ENCODE measurements around the gene OR13C5. TPM values are rescaled to one million over a fixed set of nuclear protein-coding genes. Genes with fewer than 3 reads are reported as not detected.
"Not testable (repeated sequence)": the region's sequence is repeated elsewhere in the genome, so short reads cannot be mapped to it uniquely, and the experiment has no call there.

OR13C5 gene
- total and polyA plus RNA-seq, 8 donors, result 0.17 TPM; not detected in 7

DNA sequence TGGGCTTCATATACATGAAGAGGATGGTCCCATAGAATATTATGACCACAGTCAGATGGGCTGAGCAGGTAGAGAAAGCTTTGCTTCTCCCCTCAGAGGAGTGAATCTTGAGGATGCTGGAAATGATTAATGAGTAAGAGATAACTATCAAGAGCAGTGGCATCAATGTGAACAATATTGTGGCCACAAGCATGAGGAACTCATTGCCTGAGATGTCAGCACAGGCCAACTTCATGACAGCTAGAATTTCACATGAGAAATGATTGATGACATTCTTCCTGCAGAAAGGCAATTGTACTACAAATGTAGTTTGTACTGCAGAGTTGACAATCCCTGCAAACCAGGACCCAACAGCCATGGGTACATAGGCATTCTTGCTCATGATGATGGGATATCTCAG, 18.2 kb upstream of the OR13C5 start:
- Histone ChIP-seq H3K27ac (no peak overlapping the region), H3K36me3 (no peaks in the 10 kb centered on the region), H3K4me3 (no peak overlapping the region), H3K4me1 (no peaks in the 10 kb centered on the region), H3K9me3 (no peaks in the 10 kb centered on the region), H3K27me3 (no peaks in the 10 kb centered on the region)
- no peak for TF ChIP-seq CTCF (IDR thresholded peaks at IDR 0.05)
- DNase-seq (no peak), ATAC-seq (no peak)
- intact Hi-C loops (cut with DNase I), result no loop called here

DNA sequence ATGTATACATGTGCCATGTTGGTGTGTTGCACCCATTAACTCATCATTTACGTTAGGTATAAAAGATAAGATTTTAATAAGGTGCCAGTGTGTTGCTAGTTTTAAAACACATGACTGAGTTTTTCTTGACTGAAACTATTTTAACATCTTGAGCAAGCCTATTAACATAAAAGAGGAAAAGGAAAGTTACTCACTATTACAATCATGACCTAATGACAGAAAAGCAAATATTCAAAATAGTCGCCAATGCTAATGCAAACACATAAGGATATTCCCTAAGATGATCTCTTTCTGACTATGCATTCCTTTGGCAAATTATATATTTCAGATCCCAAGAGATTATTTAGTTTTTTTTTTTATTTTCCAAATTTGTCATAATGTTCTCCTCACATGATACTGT, 12.0 kb upstream of the OR13C5 start:
- no peaks in the 10 kb centered on the region for H3K27me3 ChIP-seq
- H3K4me3 ChIP-seq, result no peak overlapping the region
- no peak for ATAC-seq
- DNase-seq, result no peak
- no peaks in the 10 kb centered on the region for H3K9me3 ChIP-seq
- H3K36me3 ChIP-seq, result no peaks in the 10 kb centered on the region
- TF ChIP-seq CTCF (IDR thresholded peaks at IDR 0.05), result no peak
- intact Hi-C loops (cut with DNase I), result no loop called here
- H3K4me1 ChIP-seq, result no peaks in the 10 kb centered on the region
- H3K27ac ChIP-seq, result no peak overlapping the region

- Histone ChIP-seq H3K27ac (no peak overlapping the region), H3K9me3 (no peaks in the 10 kb centered on the region), H3K4me3 (no peak overlapping the region), H3K27me3 (no peaks in the 10 kb centered on the region), H3K36me3 (no peaks in the 10 kb centered on the region), H3K4me1 (no peaks in the 10 kb centered on the region)
- DNase-seq (no peak), ATAC-seq (no peak)
- no peak for TF ChIP-seq CTCF (IDR thresholded peaks at IDR 0.05)
- intact Hi-C loops (cut with DNase I), result no loop called here
Observed at GRCh38 chr9:104608336-104608735, 9.1 kb upstream of the OR13C5 start.

DNA sequence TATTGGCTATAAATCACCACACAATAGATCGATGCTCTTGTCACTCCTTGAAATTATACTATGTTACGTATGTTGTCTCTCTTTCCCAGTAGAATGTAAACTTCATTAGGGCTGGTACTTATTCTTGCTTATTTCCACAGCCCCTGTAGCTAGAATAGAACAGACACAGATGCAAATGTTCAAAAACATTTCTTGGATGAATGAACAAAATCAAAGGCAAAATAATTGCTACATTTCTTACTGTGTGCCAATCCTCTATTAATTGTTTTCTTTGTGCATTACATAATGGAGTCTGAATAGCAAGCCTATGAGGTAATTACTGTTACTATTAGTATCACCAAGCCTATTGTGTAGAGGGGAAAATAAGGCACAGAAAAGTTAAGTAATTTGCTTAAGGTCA, 6.9 kb upstream of the OR13C5 start:
- TF ChIP-seq CTCF (IDR thresholded peaks at IDR 0.05), result no peak
- H3K27me3 ChIP-seq, result no peaks in the 10 kb centered on the region
- intact Hi-C loops (cut with DNase I), result no loop called here
- no peak overlapping the region for H3K27ac ChIP-seq
- no peak overlapping the region for H3K4me3 ChIP-seq
- DNase-seq (no peak), ATAC-seq (no peak)
- no peaks in the 10 kb centered on the region for H3K9me3 ChIP-seq
- no peaks in the 10 kb centered on the region for H3K4me1 ChIP-seq
- H3K36me3 ChIP-seq, result no peaks in the 10 kb centered on the region

DNA sequence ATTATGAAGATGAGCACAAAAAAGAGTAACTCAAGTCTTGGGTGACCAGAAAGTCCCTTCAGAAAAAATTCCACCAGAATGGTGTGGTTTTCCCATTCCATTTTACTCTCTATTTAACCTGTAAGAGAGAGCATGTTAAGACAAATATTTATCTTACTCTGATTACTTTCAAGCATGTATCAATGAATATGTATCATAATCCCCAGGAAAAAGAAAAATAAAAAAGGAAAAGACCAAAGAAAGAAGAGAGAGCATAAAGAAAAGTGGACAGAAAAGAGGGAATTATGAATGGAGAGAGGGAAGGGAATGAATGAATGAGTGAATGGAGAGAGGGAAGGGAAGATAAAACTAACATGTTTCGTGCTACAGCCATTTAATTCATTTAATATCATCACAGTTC, 6.3 kb upstream of the OR13C5 start, which contains the start of gene OR13C2:
Gene OR13C2, minus strand, starts transcription at position 101 of the 400 bp plus-strand sequence. Its CDS starts 0 bp downstream, at position 101.
- H3K4me1 ChIP-seq; H3K4me3 ChIP-seq; intact Hi-C loops (cut with DNase I); ATAC-seq; DNase-seq; H3K27me3 ChIP-seq; H3K36me3 ChIP-seq; H3K27ac ChIP-seq; H3K9me3 ChIP-seq: not testable (repeated sequence)

- H3K4me1 ChIP-seq, result no peaks in the 10 kb centered on the region
- no peaks in the 10 kb centered on the region for H3K9me3 ChIP-seq
- no peak for TF ChIP-seq CTCF (IDR thresholded peaks at IDR 0.05)
- intact Hi-C loops (cut with DNase I), result no loop called here
- H3K27ac ChIP-seq, result no peak overlapping the region
- DNase-seq, result no peak
- no peak overlapping the region for H3K4me3 ChIP-seq
- ATAC-seq, result no peak
- H3K36me3 ChIP-seq, result no peaks in the 10 kb centered on the region
- no peaks in the 10 kb centered on the region for H3K27me3 ChIP-seq
Observed at GRCh38 chr9:104604801-104605200, 5.6 kb upstream of the OR13C5 start.

- H3K4me1 ChIP-seq; intact Hi-C loops (cut with DNase I); H3K27me3 ChIP-seq; ATAC-seq; H3K9me3 ChIP-seq; H3K36me3 ChIP-seq; DNase-seq; H3K27ac ChIP-seq; H3K4me3 ChIP-seq: not testable (repeated sequence)
Observed at GRCh38 chr9:104598749-104599148, 464 bp downstream of the OR13C5 start.

All from left lung (tissue), 10 donors.